HEK293 (cell line): Measurements from ENCODE around the gene TNIK.

Experiments used
- CTCF ChIA-PET: fragments of 350-600 bp; formaldehyde crosslinking; extraction: SDS; loops from one replicate; lab custom pipeline; 2021; ENCODE audit warnings: antibody characterized with exemption; lab: Yijun Ruan, JAX
- POLR2A ChIA-PET: fragments of 300-600 bp; formaldehyde crosslinking; extraction: SDS; loops from one replicate; lab custom pipeline; 2020; ENCODE audit warnings: antibody characterized with exemption, inconsistent platforms; lab: Yijun Ruan, JAX
- H3K27ac ChIP-seq: fragments of 200-500 bp; sonication (Bioruptor generic); 2 replicates; pipeline ENCODE4 v1.5.1; 2014; ENCODE audit warnings: low read depth, low read length, control low read depth, inconsistent platforms; ENCODE audit errors: extremely low read depth
- H3K36me3 ChIP-seq, 2 experiments: fragments of 200-500 bp in 1 of 2; sonication (Bioruptor generic) in 1 of 2; 1 replicate in 1 of 2; 2 replicates in 1 of 2; pipeline ENCODE4 v1.5.1; 2014 to 2017; ENCODE audit warnings: inconsistent platforms in 2 of 2, low read length in 2 of 2; ENCODE audit not compliant: control insufficient read depth in 2 of 2, insufficient read depth in 1 of 2
- H3K4me1 ChIP-seq: fragments of 200-500 bp; sonication (Bioruptor generic); 2 replicates; pipeline ENCODE4 v1.5.1; 2014; ENCODE audit warnings: mild to moderate bottlenecking, low read length, inconsistent platforms; ENCODE audit not compliant: control insufficient read depth, insufficient read depth
- H3K4me3 ChIP-seq: 2 replicates; pipeline ENCODE4 v1.5.1; 2011; ENCODE audit warnings: low read depth, mild to moderate bottlenecking, control low read depth, low read length, moderate library complexity
- H3K9me3 ChIP-seq: fragments of 200-500 bp; sonication (Bioruptor generic); 2 replicates; pipeline ENCODE4 v1.5.1; 2014; ENCODE audit warnings: low read depth, low read length, inconsistent platforms; ENCODE audit not compliant: control insufficient read depth, insufficient read depth
- FEZF1 ChIP-seq: fragments of 450-650 bp; formaldehyde crosslinking; IDR thresholded peaks from 2 replicates; pipeline ENCODE4 v1.5.1; 2016; ENCODE audit warnings: missing biosample characterization, missing genetic modification characterization
- GLI4 ChIP-seq: fragments of 450-650 bp; formaldehyde crosslinking; IDR thresholded peaks from 2 replicates; pipeline ENCODE4 v1.5.1; 2016; ENCODE audit warnings: missing biosample characterization, missing genetic modification characterization
- HOXD13 ChIP-seq: sonication (generic); formaldehyde crosslinking; IDR thresholded peaks from 2 replicates; pipeline ENCODE4 v1.8.0; 2022; ENCODE audit warnings: missing genetic modification reagents, borderline replicate concordance
- PRDM1 ChIP-seq: fragments of 450-650 bp; formaldehyde crosslinking; IDR thresholded peaks from 2 replicates; pipeline ENCODE4; 2016; ENCODE audit warnings: missing biosample characterization, missing genetic modification characterization
- SCRT2 ChIP-seq: fragments of 450-650 bp; formaldehyde crosslinking; IDR thresholded peaks from 2 replicates; pipeline ENCODE4 v1.5.1; 2016; ENCODE audit warnings: missing biosample characterization, missing genetic modification characterization
- ZBTB17 ChIP-seq: fragments of 450-650 bp; formaldehyde crosslinking; IDR thresholded peaks from 2 replicates; pipeline ENCODE4 v1.5.1; 2016; ENCODE audit warnings: missing biosample characterization, missing genetic modification characterization
- ZBTB48 ChIP-seq: fragments of 450-650 bp; formaldehyde crosslinking; IDR thresholded peaks from 2 replicates; pipeline ENCODE4 v1.5.1; 2016; ENCODE audit warnings: missing biosample characterization, missing genetic modification characterization
- ZNF132 ChIP-seq: fragments of 450-650 bp; formaldehyde crosslinking; IDR thresholded peaks from 2 replicates; pipeline ENCODE4 v1.5.1; 2017; ENCODE audit warnings: missing biosample characterization, missing genetic modification characterization, borderline replicate concordance
- ZNF2 ChIP-seq: fragments of 450-650 bp; formaldehyde crosslinking; IDR thresholded peaks from 2 replicates; pipeline ENCODE4 v1.5.1; 2016; ENCODE audit warnings: missing biosample characterization, missing genetic modification characterization
- ZNF214 ChIP-seq: fragments of 450-650 bp; formaldehyde crosslinking; IDR thresholded peaks from 2 replicates; pipeline ENCODE4 v1.5.1; 2017; ENCODE audit warnings: missing biosample characterization, mild to moderate bottlenecking, missing genetic modification characterization, borderline replicate concordance
- ZNF223 ChIP-seq: fragments of 450-650 bp; formaldehyde crosslinking; IDR thresholded peaks from 2 replicates; pipeline ENCODE4 v1.5.1; 2016; ENCODE audit warnings: missing biosample characterization, missing genetic modification characterization
- ZNF426 ChIP-seq: fragments of 450-650 bp; formaldehyde crosslinking; IDR thresholded peaks from 2 replicates; pipeline ENCODE4 v1.5.1; 2017; ENCODE audit warnings: missing biosample characterization, missing genetic modification characterization, mild to moderate bottlenecking, inconsistent platforms, moderate library complexity
- ZNF514 ChIP-seq: fragments of 450-650 bp; formaldehyde crosslinking; IDR thresholded peaks from 2 replicates; pipeline ENCODE4 v1.5.1; 2016; ENCODE audit warnings: missing biosample characterization, missing genetic modification characterization
- ZNF530 ChIP-seq: fragments of 450-650 bp; formaldehyde crosslinking; IDR thresholded peaks from 2 replicates; pipeline ENCODE4 v1.5.1; 2016; ENCODE audit warnings: low read depth, missing biosample characterization, missing genetic modification characterization
- ZNF544 ChIP-seq: fragments of 450-650 bp; formaldehyde crosslinking; IDR thresholded peaks from 2 replicates; pipeline ENCODE4 v1.5.0; 2017; ENCODE audit warnings: missing biosample characterization, missing genetic modification characterization
- ZNF571 ChIP-seq: fragments of 450-650 bp; formaldehyde crosslinking; IDR thresholded peaks from 2 replicates; pipeline ENCODE4 v1.5.0; 2017; ENCODE audit warnings: missing biosample characterization, missing genetic modification characterization
- ZNF776 ChIP-seq: fragments of 450-650 bp; formaldehyde crosslinking; IDR thresholded peaks from 2 replicates; pipeline ENCODE4 v1.5.0; 2017; ENCODE audit warnings: missing biosample characterization, missing genetic modification characterization, borderline replicate concordance
- TF ChIP-seq, protein P1 (sequence below): fragments of 450-650 bp; formaldehyde crosslinking; IDR thresholded peaks from 2 replicates; pipeline ENCODE4 v1.5.1; 2017; ENCODE audit warnings: missing biosample characterization, missing genetic modification characterization
- TF ChIP-seq, protein P2 (sequence below): fragments of 450-650 bp; formaldehyde crosslinking; conservative IDR thresholded peaks from 2 replicates; pipeline ENCODE4 v1.5.1; 2016; ENCODE audit warnings: low read depth, missing biosample characterization, missing genetic modification characterization
- TF ChIP-seq, protein P3 (sequence below): fragments of 450-650 bp; formaldehyde crosslinking; IDR thresholded peaks from 2 replicates; pipeline ENCODE4 v1.5.1; 2016; ENCODE audit warnings: missing biosample characterization, missing genetic modification characterization, borderline replicate concordance
- TF ChIP-seq, protein P4 (sequence below): fragments of 450-650 bp; formaldehyde crosslinking; IDR thresholded peaks from 2 replicates; pipeline ENCODE4 v1.5.1; 2016; ENCODE audit warnings: missing biosample characterization, missing genetic modification characterization

The TNIK gene

DNA sequence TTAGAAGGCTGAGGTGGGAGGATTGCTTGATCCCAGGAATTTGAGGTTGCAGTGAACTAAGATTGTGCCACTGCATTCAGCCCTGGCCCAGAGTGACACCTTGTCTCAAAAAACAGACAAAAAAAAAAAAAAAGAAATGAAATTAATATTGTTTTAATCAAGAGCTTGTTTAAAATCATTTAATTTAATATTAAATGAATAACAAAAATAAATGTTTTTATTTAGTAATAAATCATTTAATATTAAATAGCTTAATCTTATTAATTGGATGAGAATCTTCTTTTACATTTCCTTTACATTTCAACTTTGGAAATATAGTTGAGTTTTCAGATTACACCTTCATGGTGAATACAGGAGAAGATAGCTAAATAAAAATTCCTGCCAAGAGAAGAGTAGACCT is 29.7 kb downstream of the TNIK start:
- Histone ChIP-seq H3K4me3 (no peak overlapping the region), H3K27ac (no peak overlapping the region), H3K4me1 (peaks cover 2% of the 10 kb centered on the region; the same call in 1 of the 2 replicates), H3K9me3 (no peaks in the 10 kb centered on the region), H3K36me3 (no peaks in the 10 kb centered on the region)
- CTCF ChIA-PET, result interaction anchor here (0.6 kb wide), 1 partner anchor 98 kb away, joined by 3 read pairs; no protein-coding TSS in a partner anchor
- TF ChIP-seq, protein P1, sequence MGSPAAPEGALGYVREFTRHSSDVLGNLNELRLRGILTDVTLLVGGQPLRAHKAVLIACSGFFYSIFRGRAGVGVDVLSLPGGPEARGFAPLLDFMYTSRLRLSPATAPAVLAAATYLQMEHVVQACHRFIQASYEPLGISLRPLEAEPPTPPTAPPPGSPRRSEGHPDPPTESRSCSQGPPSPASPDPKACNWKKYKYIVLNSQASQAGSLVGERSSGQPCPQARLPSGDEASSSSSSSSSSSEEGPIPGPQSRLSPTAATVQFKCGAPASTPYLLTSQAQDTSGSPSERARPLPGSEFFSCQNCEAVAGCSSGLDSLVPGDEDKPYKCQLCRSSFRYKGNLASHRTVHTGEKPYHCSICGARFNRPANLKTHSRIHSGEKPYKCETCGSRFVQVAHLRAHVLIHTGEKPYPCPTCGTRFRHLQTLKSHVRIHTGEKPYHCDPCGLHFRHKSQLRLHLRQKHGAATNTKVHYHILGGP, result no peak
- TF ChIP-seq FEZF1 (tag by site-specific recombination) (no peak), GLI4 (tag by site-specific recombination) (no peak), ZNF571 (tag by site-specific recombination) (no peak), ZNF544 (tag by site-specific recombination) (no peak), ZNF426 (tag by site-specific recombination) (no peak), ZNF514 (tag by site-specific recombination) (no peak), ZNF776 (no peak), SCRT2 (no peak), ZNF530 (tag by site-specific recombination) (no peak), ZNF132 (tag by site-specific recombination) (no peak), ZNF214 (tag by site-specific recombination) (no peak), ZBTB48 (no peak)
- TF ChIP-seq, protein P2, sequence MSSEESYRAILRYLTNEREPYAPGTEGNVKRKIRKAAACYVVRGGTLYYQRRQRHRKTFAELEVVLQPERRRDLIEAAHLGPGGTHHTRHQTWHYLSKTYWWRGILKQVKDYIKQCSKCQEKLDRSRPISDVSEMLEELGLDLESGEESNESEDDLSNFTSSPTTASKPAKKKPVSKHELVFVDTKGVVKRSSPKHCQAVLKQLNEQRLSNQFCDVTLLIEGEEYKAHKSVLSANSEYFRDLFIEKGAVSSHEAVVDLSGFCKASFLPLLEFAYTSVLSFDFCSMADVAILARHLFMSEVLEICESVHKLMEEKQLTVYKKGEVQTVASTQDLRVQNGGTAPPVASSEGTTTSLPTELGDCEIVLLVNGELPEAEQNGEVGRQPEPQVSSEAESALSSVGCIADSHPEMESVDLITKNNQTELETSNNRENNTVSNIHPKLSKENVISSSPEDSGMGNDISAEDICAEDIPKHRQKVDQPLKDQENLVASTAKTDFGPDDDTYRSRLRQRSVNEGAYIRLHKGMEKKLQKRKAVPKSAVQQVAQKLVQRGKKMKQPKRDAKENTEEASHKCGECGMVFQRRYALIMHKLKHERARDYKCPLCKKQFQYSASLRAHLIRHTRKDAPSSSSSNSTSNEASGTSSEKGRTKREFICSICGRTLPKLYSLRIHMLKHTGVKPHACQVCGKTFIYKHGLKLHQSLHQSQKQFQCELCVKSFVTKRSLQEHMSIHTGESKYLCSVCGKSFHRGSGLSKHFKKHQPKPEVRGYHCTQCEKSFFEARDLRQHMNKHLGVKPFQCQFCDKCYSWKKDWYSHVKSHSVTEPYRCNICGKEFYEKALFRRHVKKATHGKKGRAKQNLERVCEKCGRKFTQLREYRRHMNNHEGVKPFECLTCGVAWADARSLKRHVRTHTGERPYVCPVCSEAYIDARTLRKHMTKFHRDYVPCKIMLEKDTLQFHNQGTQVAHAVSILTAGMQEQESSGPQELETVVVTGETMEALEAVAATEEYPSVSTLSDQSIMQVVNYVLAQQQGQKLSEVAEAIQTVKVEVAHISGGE (tag by site-specific recombination), result no peak
- POLR2A ChIA-PET, result no interaction called here

DNA sequence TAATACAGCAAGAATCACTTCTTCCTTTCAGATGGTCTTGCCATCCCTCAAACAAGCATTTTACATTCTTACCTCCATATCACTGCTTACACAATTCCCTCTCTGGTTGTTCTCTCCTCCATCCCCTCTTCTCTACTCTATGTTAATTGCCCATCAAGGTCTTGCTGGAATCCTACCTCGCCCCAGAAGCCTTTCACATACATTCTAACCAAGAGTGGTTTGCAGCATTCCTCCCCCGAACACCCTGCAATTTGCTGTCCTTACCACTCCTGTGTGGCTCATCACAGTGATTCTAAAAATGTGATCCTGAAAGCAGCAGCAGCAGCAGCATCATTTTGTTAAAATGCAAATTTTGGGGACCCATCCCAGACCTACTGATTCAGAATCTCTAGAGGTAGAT is 30.6 kb downstream of the TNIK start:
- no peak overlapping the region for H3K4me3 ChIP-seq
- H3K36me3 ChIP-seq, result no peaks in the 10 kb centered on the region
- peaks cover 2% of the 10 kb centered on the region; the same call in 1 of the 2 replicates for H3K4me1 ChIP-seq
- POLR2A ChIA-PET, result no interaction called here
- TF ChIP-seq PRDM1 (tag by site-specific recombination) (peak; percentile 17; the same call in 1 of the 2 replicates), ZNF2 (no peak)
- H3K9me3 ChIP-seq, result no peaks in the 10 kb centered on the region
- no peak overlapping the region for H3K27ac ChIP-seq
- CTCF ChIA-PET, result no interaction called here

DNA sequence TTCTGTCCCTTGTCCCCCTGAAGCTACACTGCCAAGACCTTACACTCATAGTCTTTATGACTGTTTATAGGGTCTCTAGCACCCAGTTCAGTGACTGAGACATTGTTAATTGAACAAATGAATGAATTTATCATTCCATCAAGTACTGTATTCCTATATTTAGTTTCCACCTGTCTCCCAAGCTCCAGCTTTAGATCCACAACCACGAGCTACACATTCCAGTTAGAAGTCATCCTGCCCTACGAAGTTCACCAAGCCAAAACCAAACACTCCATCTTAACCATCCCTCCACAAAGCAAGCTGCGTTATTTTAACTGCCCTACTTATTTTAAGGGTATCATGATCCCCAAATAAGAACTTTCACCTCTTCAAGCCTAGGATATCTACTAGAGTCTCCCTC is 31.3 kb downstream of the TNIK start:
- no peaks in the 10 kb centered on the region for H3K36me3 ChIP-seq
- H3K4me1 ChIP-seq, result peaks cover 2% of the 10 kb centered on the region; the same call in 1 of the 2 replicates
- CTCF ChIA-PET, result no interaction called here
- no peak overlapping the region for H3K27ac ChIP-seq
- H3K9me3 ChIP-seq, result no peaks in the 10 kb centered on the region
- H3K4me3 ChIP-seq, result no peak overlapping the region
- POLR2A ChIA-PET, result no interaction called here
- no peak for TF ChIP-seq ZBTB17 (tag by site-specific recombination)
- TF ChIP-seq, protein P3, sequence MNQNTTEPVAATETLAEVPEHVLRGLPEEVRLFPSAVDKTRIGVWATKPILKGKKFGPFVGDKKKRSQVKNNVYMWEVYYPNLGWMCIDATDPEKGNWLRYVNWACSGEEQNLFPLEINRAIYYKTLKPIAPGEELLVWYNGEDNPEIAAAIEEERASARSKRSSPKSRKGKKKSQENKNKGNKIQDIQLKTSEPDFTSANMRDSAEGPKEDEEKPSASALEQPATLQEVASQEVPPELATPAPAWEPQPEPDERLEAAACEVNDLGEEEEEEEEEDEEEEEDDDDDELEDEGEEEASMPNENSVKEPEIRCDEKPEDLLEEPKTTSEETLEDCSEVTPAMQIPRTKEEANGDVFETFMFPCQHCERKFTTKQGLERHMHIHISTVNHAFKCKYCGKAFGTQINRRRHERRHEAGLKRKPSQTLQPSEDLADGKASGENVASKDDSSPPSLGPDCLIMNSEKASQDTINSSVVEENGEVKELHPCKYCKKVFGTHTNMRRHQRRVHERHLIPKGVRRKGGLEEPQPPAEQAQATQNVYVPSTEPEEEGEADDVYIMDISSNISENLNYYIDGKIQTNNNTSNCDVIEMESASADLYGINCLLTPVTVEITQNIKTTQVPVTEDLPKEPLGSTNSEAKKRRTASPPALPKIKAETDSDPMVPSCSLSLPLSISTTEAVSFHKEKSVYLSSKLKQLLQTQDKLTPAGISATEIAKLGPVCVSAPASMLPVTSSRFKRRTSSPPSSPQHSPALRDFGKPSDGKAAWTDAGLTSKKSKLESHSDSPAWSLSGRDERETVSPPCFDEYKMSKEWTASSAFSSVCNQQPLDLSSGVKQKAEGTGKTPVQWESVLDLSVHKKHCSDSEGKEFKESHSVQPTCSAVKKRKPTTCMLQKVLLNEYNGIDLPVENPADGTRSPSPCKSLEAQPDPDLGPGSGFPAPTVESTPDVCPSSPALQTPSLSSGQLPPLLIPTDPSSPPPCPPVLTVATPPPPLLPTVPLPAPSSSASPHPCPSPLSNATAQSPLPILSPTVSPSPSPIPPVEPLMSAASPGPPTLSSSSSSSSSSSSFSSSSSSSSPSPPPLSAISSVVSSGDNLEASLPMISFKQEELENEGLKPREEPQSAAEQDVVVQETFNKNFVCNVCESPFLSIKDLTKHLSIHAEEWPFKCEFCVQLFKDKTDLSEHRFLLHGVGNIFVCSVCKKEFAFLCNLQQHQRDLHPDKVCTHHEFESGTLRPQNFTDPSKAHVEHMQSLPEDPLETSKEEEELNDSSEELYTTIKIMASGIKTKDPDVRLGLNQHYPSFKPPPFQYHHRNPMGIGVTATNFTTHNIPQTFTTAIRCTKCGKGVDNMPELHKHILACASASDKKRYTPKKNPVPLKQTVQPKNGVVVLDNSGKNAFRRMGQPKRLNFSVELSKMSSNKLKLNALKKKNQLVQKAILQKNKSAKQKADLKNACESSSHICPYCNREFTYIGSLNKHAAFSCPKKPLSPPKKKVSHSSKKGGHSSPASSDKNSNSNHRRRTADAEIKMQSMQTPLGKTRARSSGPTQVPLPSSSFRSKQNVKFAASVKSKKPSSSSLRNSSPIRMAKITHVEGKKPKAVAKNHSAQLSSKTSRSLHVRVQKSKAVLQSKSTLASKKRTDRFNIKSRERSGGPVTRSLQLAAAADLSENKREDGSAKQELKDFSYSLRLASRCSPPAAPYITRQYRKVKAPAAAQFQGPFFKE (tag by site-specific recombination), result no peak
- TF ChIP-seq ZNF571 (tag by site-specific recombination), result no peak
- no peak for TF ChIP-seq ZNF223 (tag by site-specific recombination)
- TF ChIP-seq HOXD13 (CRISPR knock-in tag), result no peak
- TF ChIP-seq, protein P4, sequence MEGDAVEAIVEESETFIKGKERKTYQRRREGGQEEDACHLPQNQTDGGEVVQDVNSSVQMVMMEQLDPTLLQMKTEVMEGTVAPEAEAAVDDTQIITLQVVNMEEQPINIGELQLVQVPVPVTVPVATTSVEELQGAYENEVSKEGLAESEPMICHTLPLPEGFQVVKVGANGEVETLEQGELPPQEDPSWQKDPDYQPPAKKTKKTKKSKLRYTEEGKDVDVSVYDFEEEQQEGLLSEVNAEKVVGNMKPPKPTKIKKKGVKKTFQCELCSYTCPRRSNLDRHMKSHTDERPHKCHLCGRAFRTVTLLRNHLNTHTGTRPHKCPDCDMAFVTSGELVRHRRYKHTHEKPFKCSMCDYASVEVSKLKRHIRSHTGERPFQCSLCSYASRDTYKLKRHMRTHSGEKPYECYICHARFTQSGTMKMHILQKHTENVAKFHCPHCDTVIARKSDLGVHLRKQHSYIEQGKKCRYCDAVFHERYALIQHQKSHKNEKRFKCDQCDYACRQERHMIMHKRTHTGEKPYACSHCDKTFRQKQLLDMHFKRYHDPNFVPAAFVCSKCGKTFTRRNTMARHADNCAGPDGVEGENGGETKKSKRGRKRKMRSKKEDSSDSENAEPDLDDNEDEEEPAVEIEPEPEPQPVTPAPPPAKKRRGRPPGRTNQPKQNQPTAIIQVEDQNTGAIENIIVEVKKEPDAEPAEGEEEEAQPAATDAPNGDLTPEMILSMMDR (tag by site-specific recombination), result no peak
